GM06990 (cell line): ENCODE measurements around the gene NUDT5.

Source experiments
- DNase-seq: peaks from one replicate; pipeline ENCODE4 v3.0.0-alpha.2; 2011; ENCODE audit not compliant: insufficient read length; ENCODE audit errors: extremely low read depth
- H3K27me3 ChIP-seq: replicated peaks from 2 replicates; pipeline ENCODE4 v1.6.0; 2011; ENCODE audit warnings: low read length; ENCODE audit not compliant: control insufficient read depth, insufficient read depth
- H3K36me3 ChIP-seq: 2 replicates; pipeline ENCODE4 v1.5.1; 2011; ENCODE audit warnings: low read length; ENCODE audit not compliant: control insufficient read depth, insufficient read depth
- H3K4me3 ChIP-seq: replicated peaks from 2 replicates; pipeline ENCODE4 v1.5.1; 2011; ENCODE audit warnings: low read depth, mild to moderate bottlenecking, control low read depth, low read length
- CTCF ChIP-seq: IDR thresholded peaks from 2 replicates; pipeline ENCODE4 v1.5.1; 2011; ENCODE audit warnings: low read length, control low read depth, mild to moderate bottlenecking, inconsistent platforms; ENCODE audit not compliant: insufficient read depth, poor library complexity, severe bottlenecking

The NUDT5 gene

GRCh38 chr10:12221323-12222298 is 25.9 kb upstream of the NUDT5 start:
- DNase-seq = no peak
- no peaks in the 10 kb centered on the region for H3K27me3 ChIP-seq
- H3K36me3 ChIP-seq = peaks cover 20% of the 10 kb centered on the region
- no peak for TF ChIP-seq CTCF
- no peak overlapping the region for H3K4me3 ChIP-seq

- Histone ChIP-seq H3K36me3 (peaks cover 18% of the 10 kb centered on the region), H3K27me3 (no peaks in the 10 kb centered on the region), H3K4me3 (no peak overlapping the region)
- TF ChIP-seq CTCF = no peak
- no peak for DNase-seq
Observed at GRCh38 chr10:12218991-12219390, 23.3 kb upstream of the NUDT5 start.

GRCh38 chr10:12214763-12215218 is 19.1 kb upstream of the NUDT5 start:
- Histone ChIP-seq H3K4me3 (no peak overlapping the region), H3K36me3 (peaks cover 9% of the 10 kb centered on the region), H3K27me3 (no peaks in the 10 kb centered on the region)
- no peak for DNase-seq
- TF ChIP-seq CTCF = peak; percentile 67

GRCh38 chr10:12214093-12214492 is 18.4 kb upstream of the NUDT5 start:
- H3K27me3 ChIP-seq = no peaks in the 10 kb centered on the region
- DNase-seq = no peak
- peaks cover 12% of the 10 kb centered on the region for H3K36me3 ChIP-seq
- no peak overlapping the region for H3K4me3 ChIP-seq
- TF ChIP-seq CTCF = no peak

- H3K36me3 ChIP-seq = peaks cover 14% of the 10 kb centered on the region
- no peak for TF ChIP-seq CTCF
- no peaks in the 10 kb centered on the region for H3K27me3 ChIP-seq
- no peak for DNase-seq
- no peak overlapping the region for H3K4me3 ChIP-seq
Observed at GRCh38 chr10:12213621-12214020, 17.9 kb upstream of the NUDT5 start.
